NCI-H2107 treated with DMSO at 0.1 percent for 48 hours (cell line): Measurements from ENCODE around the gene TBC1D22A.
"Not testable (repeated sequence)": the region's sequence is repeated elsewhere in the genome, so short reads cannot be mapped to it uniquely, and the experiment has no call there.

ENCODE experiments used
- DNase-seq: peaks from one replicate; lab custom pipeline; 2025; ENCODE audit not compliant: unreplicated experiment; lab: John Stamatoyannopoulos, UW

The TBC1D22A gene

GRCh38 chr22:46810856-46811786 lies 48.7 kb downstream of the TBC1D22A start:
- no peak for DNase-seq

- no peak for DNase-seq
These were observed 49.7 kb downstream of the TBC1D22A start for GRCh38 chr22:46812034-46812605.

- DNase-seq = no peak
These were observed 50.3 kb downstream of the TBC1D22A start for GRCh38 chr22:46812788-46813187.

GRCh38 chr22:46813816-46814597 lies 51.6 kb downstream of the TBC1D22A start:
- no peak for DNase-seq

GRCh38 chr22:46815132-46815531 lies 52.7 kb downstream of the TBC1D22A start:
- no peak for DNase-seq

GRCh38 chr22:46815559-46815895 lies 53.1 kb downstream of the TBC1D22A start:
- DNase-seq = no peak

GRCh38 chr22:46815896-46816731 lies 53.7 kb downstream of the TBC1D22A start:
- DNase-seq = no peak

- DNase-seq = not testable (repeated sequence)
These were observed 54.9 kb downstream of the TBC1D22A start for GRCh38 chr22:46817390-46817789.

- DNase-seq = no peak
These were observed 60.8 kb downstream of the TBC1D22A start for GRCh38 chr22:46823248-46823647.

GRCh38 chr22:46823654-46824053 lies 61.2 kb downstream of the TBC1D22A start:
- DNase-seq = no peak

- no peak for DNase-seq
These were observed 62.0 kb downstream of the TBC1D22A start for GRCh38 chr22:46824344-46824909.

- no peak for DNase-seq
These were observed 62.6 kb downstream of the TBC1D22A start for GRCh38 chr22:46824980-46825544.

- no peak for DNase-seq
These were observed 64.1 kb downstream of the TBC1D22A start for GRCh38 chr22:46826438-46827135.

- DNase-seq = no peak
These were observed 64.8 kb downstream of the TBC1D22A start for GRCh38 chr22:46827136-46827780.

- DNase-seq = no peak
These were observed 65.3 kb downstream of the TBC1D22A start for GRCh38 chr22:46827781-46828180.

GRCh38 chr22:46828323-46828900 lies 66.0 kb downstream of the TBC1D22A start:
- DNase-seq = no peak

GRCh38 chr22:46829117-46829891 lies 66.9 kb downstream of the TBC1D22A start:
- no peak for DNase-seq
